HG02759 (cell line): ENCODE results near the gene AP5Z1.
"Not testable (repeated sequence)": the region's sequence is repeated elsewhere in the genome, so short reads cannot be mapped to it uniquely, and the experiment has no call there.

Experiments
- ATAC-seq: cut with Tn5 transposase; IDR thresholded peaks from one replicate; pipeline ENCODE4 v1.9.1; 2021; ENCODE audit warnings: mild to moderate bottlenecking, moderate library complexity; ENCODE audit not compliant: unreplicated experiment

AP5Z1 gene

DNA sequence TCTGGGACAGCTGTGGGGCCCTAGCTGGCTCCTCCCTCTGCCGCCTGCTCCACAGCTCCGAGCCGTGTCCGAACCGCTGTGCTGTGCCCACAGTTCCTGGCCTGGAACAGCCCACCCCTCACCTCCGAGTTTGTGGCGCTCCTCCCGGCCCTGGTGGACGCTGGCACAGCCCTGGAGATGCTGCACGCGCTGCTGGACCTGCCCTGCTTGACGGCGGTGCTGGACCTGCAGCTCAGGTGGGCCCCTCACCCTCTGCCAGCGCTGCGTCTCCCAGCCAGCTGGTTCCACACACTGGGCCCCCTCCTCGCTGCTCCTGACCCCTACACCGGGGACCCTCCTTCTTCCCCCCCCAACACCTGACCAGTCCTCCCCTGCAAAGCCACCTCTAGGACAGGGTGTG is 12.1 kb downstream of the AP5Z1 start:
- ATAC-seq: no peak

DNA sequence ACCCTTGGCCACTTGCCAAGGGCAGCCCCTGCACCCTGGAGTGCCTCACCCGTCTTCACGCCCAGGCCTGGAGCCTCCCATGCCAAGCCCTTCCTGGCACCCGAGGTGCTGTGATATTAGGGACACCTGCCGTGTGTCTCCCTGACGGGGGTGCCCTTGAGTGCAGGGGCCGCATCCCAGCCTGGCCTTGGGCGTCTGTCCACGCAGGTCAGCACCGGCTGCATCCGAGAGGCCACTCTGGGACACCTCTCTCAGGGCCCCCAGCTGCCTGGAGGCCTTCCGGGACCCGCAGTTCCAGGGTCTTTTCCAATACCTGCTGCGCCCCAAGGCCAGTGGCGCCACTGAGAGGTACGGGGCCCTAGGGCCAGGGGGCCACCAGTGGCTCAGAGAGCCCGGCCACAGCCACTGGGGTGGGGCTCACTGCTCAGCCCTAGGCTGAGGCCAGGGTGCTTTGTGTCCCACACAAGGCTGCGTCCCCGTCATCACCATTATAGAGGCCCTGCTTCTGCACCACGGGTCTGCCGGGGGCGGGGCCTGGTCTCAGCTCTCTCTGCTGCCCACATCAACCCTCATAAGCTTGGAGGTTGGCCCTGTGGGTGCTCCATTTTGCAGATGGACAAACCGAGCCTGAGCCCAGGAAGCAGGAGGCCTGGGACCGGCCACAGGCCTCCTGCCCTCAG is 12.7 kb downstream of the AP5Z1 start:
- ATAC-seq: no peak

DNA sequence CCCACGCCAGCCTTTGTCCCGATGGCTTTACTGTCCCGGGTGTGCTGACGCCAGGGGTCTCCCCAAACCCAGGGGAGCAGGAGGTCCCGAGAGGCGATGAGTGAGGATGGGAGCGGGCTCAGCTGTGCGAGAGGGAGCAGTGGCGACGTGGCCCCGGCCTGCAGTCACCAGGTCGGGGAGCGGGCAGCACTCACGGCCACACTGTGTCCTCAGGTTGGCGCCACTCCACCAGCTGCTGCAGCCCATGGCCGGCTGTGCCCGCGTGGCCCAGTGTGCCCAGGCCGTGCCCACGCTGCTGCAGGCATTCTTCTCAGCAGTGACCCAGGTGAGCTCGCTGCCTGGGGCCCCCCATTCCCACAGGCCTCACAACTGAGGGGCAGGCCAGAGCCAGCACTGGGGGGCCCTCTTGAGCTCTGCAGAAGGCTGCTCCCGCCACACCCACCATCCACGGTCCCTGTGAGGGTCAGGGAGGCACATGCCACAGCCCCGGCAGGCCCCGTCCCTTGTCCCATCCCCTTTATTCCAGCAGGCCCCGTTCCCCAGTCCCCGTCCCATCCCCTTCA is 13.3 kb downstream of the AP5Z1 start:
- no peak for ATAC-seq

DNA sequence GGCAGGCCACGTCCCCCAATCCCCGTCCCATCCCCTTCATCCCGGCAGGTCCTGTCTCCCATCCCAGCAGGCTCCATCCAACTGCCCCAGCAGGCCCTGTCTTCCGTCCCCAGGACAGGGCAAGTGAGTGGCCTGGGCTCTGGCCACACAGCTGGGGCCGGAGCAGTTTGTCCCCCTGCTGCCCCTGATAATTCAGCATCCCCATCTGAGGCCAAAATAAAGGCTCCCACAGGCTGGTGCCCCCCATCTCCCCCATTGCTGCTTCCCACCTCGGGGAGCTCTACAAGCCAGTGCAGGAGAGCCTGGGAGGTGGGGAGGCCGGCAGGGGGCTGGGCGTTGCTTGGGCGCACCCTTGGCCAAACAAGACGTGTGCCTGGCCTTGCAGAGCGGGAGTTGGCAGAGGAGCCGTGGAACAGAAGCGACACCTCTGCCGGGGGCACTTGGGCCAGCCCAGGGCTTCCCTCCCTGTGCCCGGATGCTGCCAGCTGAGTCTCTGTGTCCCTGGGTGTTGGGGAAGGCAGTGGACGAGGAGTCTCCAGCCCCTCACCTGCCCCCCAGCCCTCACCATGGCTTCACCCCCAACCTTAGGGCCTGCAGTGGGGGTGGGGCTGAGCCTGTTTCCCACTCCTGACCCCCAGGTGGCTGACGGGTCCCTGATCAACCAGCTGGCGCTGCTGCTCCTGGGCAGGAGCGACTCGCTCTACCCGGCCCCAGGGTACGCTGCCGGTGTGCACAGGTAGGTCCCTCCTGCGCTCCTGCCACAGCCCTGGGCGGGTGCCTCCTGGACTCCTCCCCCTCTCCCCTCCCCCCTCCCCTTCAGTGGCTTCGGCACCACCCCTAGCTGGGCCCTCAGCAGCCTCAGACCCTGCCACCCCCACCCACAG is 14.0 kb downstream of the AP5Z1 start:
- no peak for ATAC-seq

DNA sequence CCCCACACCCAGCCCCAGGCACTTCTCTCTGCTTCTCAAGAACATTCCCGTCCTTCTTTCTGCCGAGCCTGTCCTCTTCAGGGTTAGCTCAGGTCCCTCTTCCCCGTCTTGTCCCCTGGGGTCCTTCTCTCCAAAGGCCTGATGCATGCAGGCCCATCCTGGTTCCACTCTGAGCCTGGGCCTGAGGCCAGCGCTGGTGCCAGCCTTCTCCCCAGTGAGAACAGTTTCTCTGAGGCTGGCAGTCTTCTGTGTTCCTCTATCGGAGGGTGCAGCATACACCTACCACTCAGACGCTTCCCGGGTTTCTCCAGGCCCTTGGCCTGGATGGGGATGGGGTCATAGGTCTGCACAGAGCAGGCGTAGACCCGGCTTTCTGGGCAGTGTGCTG is 14.6 kb downstream of the AP5Z1 start:
- no peak for ATAC-seq

DNA sequence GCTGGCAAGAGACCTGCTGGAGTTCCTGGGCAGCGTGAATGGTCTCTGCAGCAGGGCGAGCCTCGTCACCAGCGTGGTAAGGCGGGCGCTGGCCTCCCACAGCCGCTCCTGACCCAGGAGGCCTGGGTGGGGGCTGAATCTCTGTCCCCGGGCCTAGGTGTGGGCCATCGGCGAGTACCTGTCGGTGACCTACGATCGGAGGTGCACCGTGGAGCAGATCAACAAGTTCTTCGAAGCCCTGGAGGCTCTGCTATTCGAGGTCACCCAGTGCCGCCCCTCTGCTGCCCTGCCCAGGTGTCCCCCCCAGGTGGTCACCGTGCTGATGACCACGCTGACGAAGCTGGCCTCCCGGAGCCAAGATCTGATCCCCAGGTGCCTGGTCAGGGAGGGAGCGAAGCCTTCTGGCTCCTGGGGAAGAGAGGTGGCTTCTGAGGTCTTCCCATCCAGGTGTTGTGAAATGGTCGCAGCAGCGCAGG is 15.1 kb downstream of the AP5Z1 start:
- ATAC-seq: no peak

DNA sequence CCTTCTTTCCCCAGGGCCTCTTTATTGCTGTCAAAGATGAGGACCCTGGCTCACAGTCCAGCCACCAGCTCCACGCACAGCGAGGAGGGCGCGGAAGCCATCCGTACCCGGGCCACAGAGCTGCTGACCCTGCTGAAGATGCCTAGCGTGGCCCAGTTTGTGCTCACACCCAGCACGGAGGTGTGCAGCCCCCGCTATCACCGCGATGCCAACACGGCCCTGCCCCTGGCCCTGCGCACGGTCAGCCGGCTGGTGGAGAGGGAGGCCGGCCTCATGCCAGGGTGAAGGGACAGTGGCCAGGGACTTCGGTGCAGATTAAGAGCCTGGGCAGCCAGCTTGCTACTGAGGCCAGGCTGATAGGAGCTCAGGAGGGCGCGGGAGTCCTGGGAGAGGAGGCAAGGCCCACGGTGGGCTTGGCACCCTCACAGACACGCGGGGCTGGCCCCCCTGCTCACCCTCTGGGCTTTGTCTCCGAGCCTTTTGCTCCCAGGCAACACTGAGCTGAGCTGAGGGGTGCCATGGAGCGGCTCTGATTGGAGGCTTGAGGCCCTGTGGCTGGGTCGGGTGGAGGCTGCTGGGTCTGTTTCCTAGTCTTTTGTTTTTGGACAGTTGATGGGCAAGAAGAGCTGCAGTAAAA is 15.8 kb downstream of the AP5Z1 start:
- ATAC-seq: no peak

DNA sequence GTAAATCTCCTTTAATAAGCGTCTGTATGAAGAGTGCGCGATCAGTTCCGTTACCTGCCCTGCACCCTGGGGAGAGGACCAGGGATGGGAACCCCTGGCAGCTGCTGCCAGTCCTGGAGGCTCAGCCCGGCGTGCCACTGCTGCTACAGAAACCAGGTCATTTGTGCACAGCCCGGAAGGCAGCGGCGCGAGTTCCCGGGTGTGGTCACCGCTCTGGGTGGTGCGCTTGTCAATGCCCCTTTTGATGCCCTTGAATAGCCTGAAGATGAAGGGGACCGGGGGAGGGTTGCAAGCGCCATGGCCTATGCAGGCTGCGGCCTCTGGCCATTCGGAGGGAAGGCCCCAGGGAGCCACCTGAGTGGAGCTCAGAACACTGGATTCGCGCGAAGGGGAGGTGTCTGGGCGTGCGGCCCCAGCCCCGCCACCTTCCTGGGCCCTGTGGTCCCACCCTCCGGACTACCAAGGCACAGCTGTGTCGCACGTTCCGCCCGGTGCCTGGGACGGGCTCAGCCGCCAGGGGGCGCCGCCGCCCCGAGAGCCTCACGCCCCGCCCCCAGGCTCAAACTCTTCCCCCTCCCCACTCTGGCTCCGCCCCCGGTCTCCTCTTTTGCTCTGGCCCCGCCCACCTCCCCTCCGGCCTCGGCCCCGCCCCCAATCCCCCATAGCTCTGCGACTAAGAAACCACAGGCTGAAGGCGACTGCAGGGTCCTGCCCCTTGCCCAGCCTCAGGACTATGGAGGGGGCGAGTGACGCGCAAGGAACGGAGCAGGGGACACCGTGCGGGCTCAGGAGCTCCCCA is 16.5 kb downstream of the AP5Z1 start:
- ATAC-seq: peak; percentile 60

DNA sequence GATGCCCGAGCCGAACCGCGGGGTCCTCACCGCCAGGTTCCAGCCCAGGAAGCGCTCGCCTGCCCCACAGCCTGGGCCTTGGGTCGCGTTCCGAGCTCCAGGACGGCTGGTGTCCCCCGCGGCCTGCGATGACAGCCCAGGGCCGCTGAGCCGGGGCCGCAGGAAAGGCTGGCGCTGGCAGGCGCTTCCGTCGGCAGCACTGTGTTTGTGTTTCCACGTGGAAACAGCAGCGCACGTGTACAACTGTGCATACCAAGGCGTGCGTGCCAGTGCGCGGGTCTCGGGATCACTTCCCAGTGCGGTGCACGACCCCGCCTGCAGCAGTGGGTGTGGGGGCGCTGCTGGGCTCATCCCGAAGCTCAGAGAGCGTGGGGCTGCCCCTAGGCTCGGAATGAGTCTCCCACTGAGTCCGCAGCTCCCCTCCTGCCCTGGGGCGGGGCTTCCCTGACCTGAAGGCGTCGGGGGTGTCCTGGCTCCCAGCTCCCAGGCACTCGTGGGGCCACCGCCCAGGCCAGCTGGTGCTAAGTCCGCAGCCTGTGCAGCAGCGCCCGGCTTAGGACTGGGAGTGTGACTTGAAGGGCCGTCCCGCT is 17.2 kb downstream of the AP5Z1 start:
- ATAC-seq: no peak

DNA sequence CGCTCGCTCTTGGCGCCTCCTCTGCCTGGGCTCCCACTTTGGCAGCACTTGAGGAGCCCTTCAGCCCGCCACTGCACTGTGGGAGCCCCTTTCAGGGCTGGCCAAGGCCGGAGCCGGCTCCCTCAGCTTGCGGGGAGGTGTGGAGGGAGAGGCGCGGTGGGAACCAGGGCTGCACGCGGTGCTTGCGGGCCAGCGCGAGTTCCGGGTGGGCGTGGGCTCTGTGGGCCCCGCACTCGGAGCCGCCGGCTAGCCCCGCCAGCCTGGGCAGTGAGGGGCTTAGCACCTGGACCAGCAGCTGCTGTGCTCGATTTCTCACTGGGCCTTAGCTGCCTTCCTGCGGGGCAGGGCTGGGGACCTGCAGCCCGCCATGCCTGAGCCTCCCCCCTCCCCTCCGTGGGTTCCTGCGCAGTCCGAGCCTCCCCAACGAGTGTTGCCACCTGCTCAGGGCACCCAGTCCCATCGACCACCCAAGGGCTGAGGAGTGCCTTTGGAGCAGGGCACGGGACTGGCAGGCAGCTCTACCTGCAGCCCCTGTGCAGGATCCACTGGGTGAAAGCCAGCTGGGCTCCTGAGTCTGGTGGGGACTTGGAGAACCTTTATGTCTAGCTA is 18.1 kb downstream of the AP5Z1 start:
- ATAC-seq: not testable (repeated sequence)

DNA sequence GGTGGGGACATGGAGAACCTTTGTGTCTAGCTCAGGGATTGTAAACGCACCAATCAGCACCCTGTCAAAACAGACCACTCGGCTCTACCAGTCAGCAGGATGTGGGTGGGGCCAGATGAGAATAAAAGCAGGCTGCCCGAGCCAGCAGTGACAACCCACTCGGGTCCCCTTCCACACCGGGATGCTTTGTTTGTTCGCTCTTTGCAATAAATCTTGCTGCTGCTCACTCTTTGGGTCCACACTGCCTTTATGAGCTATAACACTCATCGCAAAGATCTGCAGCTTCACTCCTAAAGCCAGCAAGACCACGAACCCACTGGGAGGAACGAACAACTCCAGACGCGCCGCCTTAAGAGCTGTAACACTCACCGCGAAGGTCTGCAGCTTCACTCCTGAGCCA is 18.7 kb downstream of the AP5Z1 start:
- ATAC-seq: not testable (repeated sequence)

DNA sequence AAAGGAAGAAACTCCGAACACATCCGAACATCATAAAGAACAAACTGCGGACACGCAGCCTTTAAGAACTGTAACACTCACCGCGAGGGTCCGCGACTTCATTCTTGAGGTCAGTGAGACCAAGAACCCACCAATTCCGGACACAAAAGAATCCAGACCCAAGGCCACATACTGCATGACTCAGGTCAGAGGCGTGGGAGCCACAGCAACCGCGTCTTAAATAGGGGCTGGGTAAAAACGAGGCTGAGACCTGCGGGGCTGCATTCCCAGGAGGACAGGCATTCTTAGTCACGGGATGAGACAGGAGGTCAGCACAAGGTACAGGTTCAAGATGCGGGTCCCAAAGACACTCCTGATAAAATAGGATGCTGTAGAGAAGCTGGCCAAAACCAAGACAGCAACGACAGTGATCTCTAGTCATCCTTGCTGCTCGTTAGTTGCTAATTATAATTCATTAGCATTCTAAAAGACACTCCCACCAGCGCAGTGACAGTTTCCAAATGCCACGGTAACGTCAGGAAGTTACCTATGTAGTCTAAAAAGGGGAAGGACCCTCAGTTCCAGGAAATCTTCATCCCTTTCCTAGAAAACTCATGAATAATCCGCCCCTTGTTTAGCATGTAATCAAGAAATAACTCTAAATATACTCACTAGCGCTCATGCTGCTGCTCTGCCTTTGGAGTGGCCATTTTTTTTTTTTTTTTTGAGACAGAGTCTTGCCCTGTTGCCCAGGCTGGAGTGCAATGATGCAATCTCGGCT is 19.3 kb downstream of the AP5Z1 start:
- no peak for ATAC-seq

DNA sequence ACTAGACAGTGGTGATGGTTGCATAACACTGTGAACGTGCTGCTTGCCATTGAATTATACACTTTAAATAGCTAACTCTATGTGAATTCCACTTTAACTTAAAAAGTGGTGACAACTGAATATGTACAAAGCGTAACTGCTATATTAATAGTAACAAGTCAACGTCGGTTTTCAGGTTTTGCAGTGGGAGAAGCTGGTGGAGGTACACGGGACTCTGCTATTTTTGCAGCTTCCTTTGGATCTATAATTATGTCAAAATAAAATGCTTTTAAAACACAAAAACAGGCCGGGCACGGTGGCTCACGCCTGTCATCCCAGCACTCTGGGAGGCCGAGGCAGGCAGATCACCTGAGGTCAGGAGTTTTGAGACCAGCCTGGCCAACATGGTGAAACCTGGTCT is 21.0 kb downstream of the AP5Z1 start:
- ATAC-seq: no peak

DNA sequence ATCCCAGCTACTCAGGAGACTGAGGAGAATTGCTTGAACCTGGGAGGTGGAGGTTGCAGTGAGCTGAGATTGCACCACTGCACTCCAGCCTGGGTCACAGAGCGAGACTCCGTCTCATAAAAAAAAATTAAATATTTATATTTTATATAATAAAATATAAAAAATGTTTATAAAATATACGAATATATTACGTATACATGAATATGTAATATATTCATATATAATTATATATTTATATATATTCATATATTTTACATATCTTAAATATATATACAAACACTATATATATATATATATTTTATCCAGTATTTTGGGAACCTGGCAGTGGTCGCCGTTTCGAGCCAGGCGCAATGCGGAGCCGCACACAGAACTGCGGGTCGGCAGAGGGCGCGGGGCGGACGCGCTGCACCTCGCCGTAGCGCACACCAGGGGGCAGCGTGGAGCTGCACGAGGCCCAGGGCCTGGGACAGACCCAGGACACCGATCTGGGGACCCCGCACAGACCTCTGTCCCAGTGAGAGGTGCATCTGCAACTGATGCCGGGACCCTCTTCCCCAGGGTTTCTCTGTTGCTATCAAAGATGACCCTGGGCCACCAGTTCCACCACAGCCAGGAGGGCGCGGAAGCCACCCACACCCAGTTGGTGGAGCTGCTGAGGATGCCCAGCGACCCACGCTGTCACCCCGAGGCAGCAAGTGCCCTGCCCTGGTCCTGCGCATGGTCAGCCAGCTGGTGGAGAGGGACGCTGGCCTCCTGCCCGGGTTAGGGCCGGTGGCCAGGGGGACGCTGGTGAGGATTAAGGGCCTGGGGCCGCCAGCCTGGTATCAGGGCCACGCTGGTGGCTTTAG is 22.7 kb downstream of the AP5Z1 start:
- ATAC-seq: no peak

DNA sequence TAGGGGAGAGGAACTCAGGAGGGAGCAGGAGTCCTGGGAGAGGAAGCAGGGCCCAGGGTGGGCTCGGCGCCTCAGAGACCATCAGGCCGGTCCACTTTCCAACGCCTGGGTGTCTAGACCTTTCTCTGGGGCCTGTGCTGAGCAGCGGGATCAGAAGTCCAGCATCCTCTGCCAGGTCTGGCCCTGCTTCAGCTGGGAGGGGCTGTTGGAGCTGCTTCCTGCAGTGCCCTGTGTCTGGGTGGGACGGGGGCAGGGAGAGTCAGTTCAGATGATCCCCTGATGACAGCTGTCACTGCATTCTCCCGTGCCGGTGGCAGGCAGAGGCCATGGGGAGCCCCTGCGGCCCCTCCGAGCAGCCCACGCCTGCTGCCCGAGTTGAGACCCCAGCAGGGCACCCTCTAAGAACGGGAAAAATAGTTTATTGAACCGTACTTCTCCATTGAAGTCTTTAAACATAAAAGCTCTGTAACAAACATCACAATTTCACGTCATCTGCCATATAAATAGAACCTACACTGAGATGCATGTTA is 23.3 kb downstream of the AP5Z1 start:
- ATAC-seq: no peak

DNA sequence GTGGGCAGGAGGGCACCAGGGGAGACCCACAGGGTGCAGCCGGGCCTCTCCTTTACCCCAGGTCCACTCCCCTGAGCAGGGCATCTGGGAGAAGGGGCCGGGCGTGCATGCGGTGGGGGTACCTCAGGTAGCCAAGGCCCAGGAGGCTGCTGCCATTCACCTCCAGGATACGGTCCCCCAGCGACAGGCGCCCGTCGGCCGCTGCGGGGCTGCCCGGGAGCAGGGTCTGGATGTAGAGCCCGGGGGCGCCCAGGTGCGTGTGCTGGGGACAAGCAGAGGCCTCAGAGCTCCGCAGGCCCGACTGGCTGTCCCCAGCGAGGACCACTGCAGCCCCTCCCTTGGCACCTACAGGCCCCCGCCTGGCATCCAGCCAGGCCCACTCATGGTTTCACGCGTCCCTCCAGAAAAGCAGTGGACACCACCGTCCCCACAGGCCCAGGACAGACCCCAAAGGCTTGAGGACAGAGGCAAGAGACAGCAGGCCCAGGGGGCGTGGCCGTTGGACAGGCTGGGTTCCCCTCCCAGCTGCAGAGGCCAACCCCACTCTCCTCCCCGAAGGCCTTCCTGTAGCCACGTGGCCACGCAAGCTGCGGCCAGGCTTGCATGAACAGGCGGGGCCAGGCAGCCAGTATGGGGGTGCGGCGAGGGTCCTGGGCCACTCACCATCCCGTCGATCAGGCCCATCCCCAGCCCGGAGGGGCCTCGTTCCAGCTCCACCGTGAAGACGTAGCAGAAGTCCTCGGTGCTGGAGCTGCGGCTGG is 24.3 kb downstream of the AP5Z1 start:
- ATAC-seq: no peak

DNA sequence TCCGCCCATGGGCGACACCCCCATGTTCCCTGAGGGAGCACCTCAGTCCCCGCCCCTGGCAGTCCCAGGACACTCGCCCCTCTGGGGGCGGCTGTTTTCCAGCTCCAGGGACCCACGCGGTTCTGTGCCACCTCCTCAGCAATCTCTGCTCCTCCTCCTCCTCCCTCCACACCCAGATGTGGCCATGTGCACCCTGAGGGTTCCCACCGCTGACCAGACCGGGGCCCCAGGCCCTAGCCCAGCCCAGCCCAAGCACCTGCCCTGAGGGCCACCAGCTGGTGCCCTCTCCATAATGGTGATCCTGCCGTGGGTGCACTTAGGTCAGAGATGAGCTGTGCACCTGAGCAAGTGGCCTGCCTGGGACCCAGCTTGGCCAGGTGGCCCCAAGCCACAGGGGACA is 25.1 kb downstream of the AP5Z1 start:
- no peak for ATAC-seq
